GM12872 (cell line): Measurements from ENCODE around the gene ZNF407.

Experiments used
- CTCF ChIP-seq: IDR thresholded peaks from 3 replicates; pipeline ENCODE4 v1.5.1; 2011; ENCODE audit warnings: low read depth, mild to moderate bottlenecking, low read length, moderate library complexity; ENCODE audit not compliant: insufficient read depth

Gene ZNF407

GRCh38 chr18:74936343-74936742 is 338.7 kb downstream of the ZNF407 start:
- TF ChIP-seq CTCF = no peak

GRCh38 chr18:74937291-74937690 is 339.6 kb downstream of the ZNF407 start:
- no peak for TF ChIP-seq CTCF

GRCh38 chr18:74940856-74941255 is 343.2 kb downstream of the ZNF407 start:
- no peak for TF ChIP-seq CTCF

GRCh38 chr18:74942319-74942910 is 344.7 kb downstream of the ZNF407 start:
- TF ChIP-seq CTCF = no peak

- TF ChIP-seq CTCF = no peak
Observed at GRCh38 chr18:74944676-74945075, 347.0 kb downstream of the ZNF407 start.

GRCh38 chr18:74945774-74946545 is 348.3 kb downstream of the ZNF407 start:
- TF ChIP-seq CTCF = no peak

- TF ChIP-seq CTCF = no peak
Observed at GRCh38 chr18:74946646-74947375, 349.1 kb downstream of the ZNF407 start.
